Measurements from ENCODE around the gene SPP2.

DNA sequence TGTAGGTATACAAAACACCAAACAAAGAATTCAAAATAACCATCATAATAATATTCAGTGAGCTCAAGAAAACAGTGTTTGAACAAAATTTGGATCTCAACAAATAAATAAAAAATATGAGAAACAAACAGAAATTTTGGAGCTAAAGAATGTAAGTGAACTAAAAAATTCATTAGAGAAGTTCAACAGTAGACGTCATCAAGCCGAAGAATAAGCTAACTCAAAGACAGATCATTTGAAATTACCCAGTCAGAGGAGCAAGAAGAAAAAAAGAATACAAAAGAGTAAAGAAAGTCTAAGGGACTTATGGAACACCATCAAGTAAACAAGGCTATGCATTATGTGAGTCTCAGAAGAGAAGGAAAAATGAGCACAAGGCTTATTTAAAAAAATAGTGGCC, 16.6 kb upstream of the SPP2 start:
- TF ChIP-seq, protein P1, sequence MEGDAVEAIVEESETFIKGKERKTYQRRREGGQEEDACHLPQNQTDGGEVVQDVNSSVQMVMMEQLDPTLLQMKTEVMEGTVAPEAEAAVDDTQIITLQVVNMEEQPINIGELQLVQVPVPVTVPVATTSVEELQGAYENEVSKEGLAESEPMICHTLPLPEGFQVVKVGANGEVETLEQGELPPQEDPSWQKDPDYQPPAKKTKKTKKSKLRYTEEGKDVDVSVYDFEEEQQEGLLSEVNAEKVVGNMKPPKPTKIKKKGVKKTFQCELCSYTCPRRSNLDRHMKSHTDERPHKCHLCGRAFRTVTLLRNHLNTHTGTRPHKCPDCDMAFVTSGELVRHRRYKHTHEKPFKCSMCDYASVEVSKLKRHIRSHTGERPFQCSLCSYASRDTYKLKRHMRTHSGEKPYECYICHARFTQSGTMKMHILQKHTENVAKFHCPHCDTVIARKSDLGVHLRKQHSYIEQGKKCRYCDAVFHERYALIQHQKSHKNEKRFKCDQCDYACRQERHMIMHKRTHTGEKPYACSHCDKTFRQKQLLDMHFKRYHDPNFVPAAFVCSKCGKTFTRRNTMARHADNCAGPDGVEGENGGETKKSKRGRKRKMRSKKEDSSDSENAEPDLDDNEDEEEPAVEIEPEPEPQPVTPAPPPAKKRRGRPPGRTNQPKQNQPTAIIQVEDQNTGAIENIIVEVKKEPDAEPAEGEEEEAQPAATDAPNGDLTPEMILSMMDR (IDR thresholded peaks at IDR 0.05), result no peak
- TF ChIP-seq POLR2A (IDR thresholded peaks at IDR 0.05) (no peak), EP300 (IDR thresholded peaks at IDR 0.05) (no peak), POLR2AphosphoS5 (IDR thresholded peaks at IDR 0.05) (no peak)

Data from stomach (tissue), 4 donors.